Endothelial cell of umbilical vein (primary cell): ENCODE measurements around the gene DHRS4.

Experiments
- EZH2 ChIP-seq: IDR thresholded peaks from 2 replicates; pipeline ENCODE4 v1.6.1; 2012; ENCODE audit warnings: borderline replicate concordance, low read depth, mild to moderate bottlenecking, moderate library complexity, low read length, inconsistent platforms; ENCODE audit not compliant: severe bottlenecking
- FOS ChIP-seq: IDR thresholded peaks from 2 replicates; pipeline ENCODE4 v1.6.1; 2011; ENCODE audit warnings: mild to moderate bottlenecking, low read length, moderate library complexity, borderline replicate concordance; ENCODE audit not compliant: insufficient read depth
- GATA2 ChIP-seq: IDR thresholded peaks from 2 replicates; pipeline ENCODE4 v1.7.0; 2011; ENCODE audit warnings: low read depth, mild to moderate bottlenecking, moderate library complexity, mixed read lengths, low read length; ENCODE audit not compliant: insufficient read length, insufficient read depth
- JUN ChIP-seq: IDR thresholded peaks from 2 replicates; pipeline ENCODE4 v1.6.1; 2011; ENCODE audit warnings: borderline replicate concordance, low read depth; ENCODE audit not compliant: insufficient read length, insufficient read depth
- MYC ChIP-seq: IDR thresholded peaks from one replicate; pipeline ENCODE4 v1.6.1; 2011; ENCODE audit warnings: mild to moderate bottlenecking, low read depth, low read length
- POLR2A ChIP-seq: IDR thresholded peaks from 2 replicates; pipeline ENCODE4 v1.6.1; 2012; ENCODE audit warnings: low read depth, mild to moderate bottlenecking, control low read depth, low read length
- POLR2AphosphoS5 ChIP-seq: IDR thresholded peaks from 2 replicates; pipeline ENCODE4 v1.6.1; 2012; ENCODE audit warnings: low read depth, mild to moderate bottlenecking, control low read depth, low read length, moderate library complexity; ENCODE audit not compliant: insufficient read depth
- TF ChIP-seq, protein P1 (sequence below), 2 donors: IDR thresholded peaks; 1 replicate in 1 of 2; 2 replicates in 1 of 2; pipeline ENCODE4 v1.5.1; 2011; ENCODE audit warnings: low read length in 2 of 2, mild to moderate bottlenecking in 2 of 2, moderate library complexity in 2 of 2, control low read depth in 1 of 2, inconsistent platforms in 1 of 2, low read depth in 1 of 2; ENCODE audit not compliant: insufficient read depth in 1 of 2; ENCODE audit errors: extremely low read depth in 1 of 2
- TF ChIP-seq, protein P2 (sequence below): IDR thresholded peaks from 2 replicates; pipeline ENCODE4 v1.6.1; 2011; ENCODE audit not compliant: insufficient read depth, insufficient read length

DNA sequence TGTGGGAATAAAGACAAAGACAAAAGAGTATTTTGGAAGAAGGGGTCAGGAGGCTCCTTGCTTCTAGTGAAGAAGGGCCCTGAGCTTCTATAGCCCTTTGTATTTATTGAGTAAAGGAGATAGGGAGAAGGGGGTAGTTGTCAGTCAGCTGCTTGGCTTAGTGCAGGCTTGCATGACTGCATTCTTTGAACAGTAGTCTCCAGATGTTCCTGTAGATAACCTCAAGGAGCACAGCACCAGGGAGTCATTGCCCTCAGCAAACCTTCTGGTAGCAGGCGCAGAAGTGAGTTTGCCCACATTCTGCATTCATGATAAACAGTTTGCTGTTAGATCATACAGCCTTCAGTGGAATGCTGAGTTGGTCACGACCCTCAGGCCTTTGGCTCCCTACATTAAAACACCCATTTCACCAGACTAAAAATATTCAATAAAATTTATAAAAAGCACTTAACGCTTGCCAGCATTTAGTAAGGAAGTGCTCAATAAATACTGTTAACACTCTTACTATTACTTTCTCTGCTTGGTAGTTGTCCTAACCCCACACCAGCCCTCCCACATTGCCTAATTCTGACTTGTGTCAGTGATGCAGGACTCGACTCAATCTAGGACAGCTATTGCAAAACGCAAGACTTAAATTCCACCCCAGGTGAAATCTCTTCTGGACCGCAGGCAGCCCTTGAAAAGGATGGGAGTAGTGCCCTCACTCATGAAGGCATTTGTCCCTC is 3.0 kb upstream of the DHRS4 start:
- TF ChIP-seq, protein P1, sequence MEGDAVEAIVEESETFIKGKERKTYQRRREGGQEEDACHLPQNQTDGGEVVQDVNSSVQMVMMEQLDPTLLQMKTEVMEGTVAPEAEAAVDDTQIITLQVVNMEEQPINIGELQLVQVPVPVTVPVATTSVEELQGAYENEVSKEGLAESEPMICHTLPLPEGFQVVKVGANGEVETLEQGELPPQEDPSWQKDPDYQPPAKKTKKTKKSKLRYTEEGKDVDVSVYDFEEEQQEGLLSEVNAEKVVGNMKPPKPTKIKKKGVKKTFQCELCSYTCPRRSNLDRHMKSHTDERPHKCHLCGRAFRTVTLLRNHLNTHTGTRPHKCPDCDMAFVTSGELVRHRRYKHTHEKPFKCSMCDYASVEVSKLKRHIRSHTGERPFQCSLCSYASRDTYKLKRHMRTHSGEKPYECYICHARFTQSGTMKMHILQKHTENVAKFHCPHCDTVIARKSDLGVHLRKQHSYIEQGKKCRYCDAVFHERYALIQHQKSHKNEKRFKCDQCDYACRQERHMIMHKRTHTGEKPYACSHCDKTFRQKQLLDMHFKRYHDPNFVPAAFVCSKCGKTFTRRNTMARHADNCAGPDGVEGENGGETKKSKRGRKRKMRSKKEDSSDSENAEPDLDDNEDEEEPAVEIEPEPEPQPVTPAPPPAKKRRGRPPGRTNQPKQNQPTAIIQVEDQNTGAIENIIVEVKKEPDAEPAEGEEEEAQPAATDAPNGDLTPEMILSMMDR (IDR thresholded peaks at IDR 0.05; ENCODE audit: extremely low read depth in 1 of 2, insufficient read depth in 1 of 2, low read depth in 1 of 2, low read length in 2 of 2), result no peak
- TF ChIP-seq EZH2 (no peak), POLR2AphosphoS5 (no peak), JUN (no peak), POLR2A (no peak), GATA2 (no peak), MYC (no peak), FOS (no peak)
- TF ChIP-seq, protein P2, sequence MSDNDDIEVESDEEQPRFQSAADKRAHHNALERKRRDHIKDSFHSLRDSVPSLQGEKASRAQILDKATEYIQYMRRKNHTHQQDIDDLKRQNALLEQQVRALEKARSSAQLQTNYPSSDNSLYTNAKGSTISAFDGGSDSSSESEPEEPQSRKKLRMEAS, result no peak
